IPS DF 4.7 (cell line): Measurements from ENCODE around the gene MAGI2.
"Not testable (repeated sequence)": the region's sequence is repeated elsewhere in the genome, so short reads cannot be mapped to it uniquely, and the experiment has no call there.

Experiments
- DNase-seq: peaks from one replicate; pipeline ENCODE4 v3.0.0-alpha.2; 2013; ENCODE audit warnings: low spot score; ENCODE audit errors: extremely low read depth

Gene MAGI2

GRCh38 chr7:78578686-78579085 lies 874.8 kb downstream of the MAGI2 start:
- peak; percentile 76 for DNase-seq

- DNase-seq: not testable (repeated sequence)
Measured at GRCh38 chr7:78577174-78577952, 876.1 kb downstream of the MAGI2 start.

GRCh38 chr7:78576236-78576635 lies 877.2 kb downstream of the MAGI2 start:
- DNase-seq: no peak

GRCh38 chr7:78571292-78571691 lies 882.2 kb downstream of the MAGI2 start:
- DNase-seq: no peak

- no peak for DNase-seq
Measured at GRCh38 chr7:78568690-78569089, 884.8 kb downstream of the MAGI2 start.

GRCh38 chr7:78567836-78568235 lies 885.6 kb downstream of the MAGI2 start:
- DNase-seq: no peak

- no peak for DNase-seq
Measured at GRCh38 chr7:78565784-78566183, 887.7 kb downstream of the MAGI2 start.

- peak; percentile 46 for DNase-seq
Measured at GRCh38 chr7:78563191-78563590, 890.3 kb downstream of the MAGI2 start.

- no peak for DNase-seq
Measured at GRCh38 chr7:78562191-78562590, 891.3 kb downstream of the MAGI2 start.

- no peak for DNase-seq
Measured at GRCh38 chr7:78558566-78558965, 894.9 kb downstream of the MAGI2 start.

GRCh38 chr7:78543976-78544375 lies 909.5 kb downstream of the MAGI2 start:
- DNase-seq: no peak

GRCh38 chr7:78542981-78543380 lies 910.5 kb downstream of the MAGI2 start:
- DNase-seq: no peak

GRCh38 chr7:78542541-78542940 lies 910.9 kb downstream of the MAGI2 start:
- no peak for DNase-seq

GRCh38 chr7:78539825-78540224 lies 913.6 kb downstream of the MAGI2 start:
- DNase-seq: no peak

GRCh38 chr7:78535655-78536054 lies 917.8 kb downstream of the MAGI2 start:
- no peak for DNase-seq

GRCh38 chr7:78530351-78530750 lies 923.1 kb downstream of the MAGI2 start:
- no peak for DNase-seq

- no peak for DNase-seq
Measured at GRCh38 chr7:78529392-78529791, 924.1 kb downstream of the MAGI2 start.

- no peak for DNase-seq
Measured at GRCh38 chr7:78528964-78529363, 924.5 kb downstream of the MAGI2 start.

GRCh38 chr7:78523930-78524329 lies 929.5 kb downstream of the MAGI2 start:
- no peak for DNase-seq

- DNase-seq: no peak
Measured at GRCh38 chr7:78521961-78522360, 931.5 kb downstream of the MAGI2 start.

- no peak for DNase-seq
Measured at GRCh38 chr7:78516450-78516849, 937.0 kb downstream of the MAGI2 start.

- no peak for DNase-seq
Measured at GRCh38 chr7:78514634-78515033, 938.8 kb downstream of the MAGI2 start.

GRCh38 chr7:78510580-78511188 lies 942.8 kb downstream of the MAGI2 start:
- no peak for DNase-seq
